ENCODE data around the gene AHNAK.
A peak's percentile ranks its signal among the peaks of the same experiment; 100 is the strongest.

AHNAK gene

GRCh38 chr11:62466444-62466843 lies 80.2 kb downstream of the AHNAK start:
- Histone ChIP-seq H4K20me1 (ENCODE audit: insufficient read depth) (no peaks in the 10 kb centered on the region), H3K4me1 (ENCODE audit: low read depth, poor library complexity, severe bottlenecking) (peaks cover 74% of the 10 kb centered on the region), H3K79me2 (ENCODE audit: insufficient read depth, low read depth) (no peaks in the 10 kb centered on the region), H3K4me2 (no peak overlapping the region; the same call in 1 of the 2 replicates), H3K4me3 (IDR thresholded peaks at IDR 0.05; ENCODE audit: insufficient read depth, low read depth, low read length) (no peak overlapping the region), H3K36me3 (ENCODE audit: insufficient read depth) (no peaks in the 10 kb centered on the region), H3K27ac (no peak overlapping the region), H3K9ac (no peak overlapping the region), H3K27me3 (ENCODE audit: insufficient read depth, low read depth) (no peaks in the 10 kb centered on the region), H2AFZ (ENCODE audit: low read depth) (no peak overlapping the region)
- no peak for TF ChIP-seq CTCF (conservative IDR thresholded peaks at IDR 0.05; ENCODE audit: low read depth, low read length)

- Histone ChIP-seq H3K36me3 (ENCODE audit: insufficient read depth) (no peaks in the 10 kb centered on the region), H3K27ac (peak overlapping the region; percentile 88; the same call in 1 of the 2 replicates), H3K9ac (no peak overlapping the region), H2AFZ (ENCODE audit: low read depth) (no peak overlapping the region), H3K4me2 (peak overlapping the region; percentile 81; the same call in 1 of the 2 replicates), H3K4me1 (ENCODE audit: low read depth, poor library complexity, severe bottlenecking) (peaks cover 87% of the 10 kb centered on the region), H3K79me2 (ENCODE audit: insufficient read depth, low read depth) (no peaks in the 10 kb centered on the region), H3K4me3 (IDR thresholded peaks at IDR 0.05; ENCODE audit: insufficient read depth, low read depth, low read length) (no peak overlapping the region), H4K20me1 (ENCODE audit: insufficient read depth) (no peaks in the 10 kb centered on the region), H3K27me3 (ENCODE audit: insufficient read depth, low read depth) (no peaks in the 10 kb centered on the region)
- TF ChIP-seq CTCF (conservative IDR thresholded peaks at IDR 0.05; ENCODE audit: low read depth, low read length) = no peak
Measured at GRCh38 chr11:62464655-62465054, 82.0 kb downstream of the AHNAK start.

GRCh38 chr11:62463121-62463542 lies 83.5 kb downstream of the AHNAK start:
- H3K9ac ChIP-seq = peak overlapping the region; percentile 36
- H3K27ac ChIP-seq = peak overlapping the region; percentile 88
- no peaks in the 10 kb centered on the region for H4K20me1 ChIP-seq (ENCODE audit: insufficient read depth)
- H3K36me3 ChIP-seq (ENCODE audit: insufficient read depth) = no peaks in the 10 kb centered on the region
- H3K79me2 ChIP-seq (ENCODE audit: insufficient read depth, low read depth) = no peaks in the 10 kb centered on the region
- peak overlapping the region; percentile 60; the same call in 1 of the 2 replicates for H2AFZ ChIP-seq (ENCODE audit: low read depth)
- TF ChIP-seq CTCF (conservative IDR thresholded peaks at IDR 0.05; ENCODE audit: low read depth, low read length) = no peak
- peak overlapping the region; percentile 81 for H3K4me2 ChIP-seq
- H3K4me3 ChIP-seq (IDR thresholded peaks at IDR 0.05; ENCODE audit: insufficient read depth, low read depth, low read length) = no peak overlapping the region
- H3K4me1 ChIP-seq (ENCODE audit: low read depth, poor library complexity, severe bottlenecking) = peaks cover 87% of the 10 kb centered on the region
- no peaks in the 10 kb centered on the region for H3K27me3 ChIP-seq (ENCODE audit: insufficient read depth, low read depth)

GRCh38 chr11:62462508-62462892 lies 84.1 kb downstream of the AHNAK start:
- H3K27ac ChIP-seq = peak overlapping the region; percentile 88
- H3K9ac ChIP-seq = peak overlapping the region; percentile 36
- no peaks in the 10 kb centered on the region for H3K27me3 ChIP-seq (ENCODE audit: insufficient read depth, low read depth)
- H3K4me3 ChIP-seq (IDR thresholded peaks at IDR 0.05; ENCODE audit: insufficient read depth, low read depth, low read length) = no peak overlapping the region
- H3K4me2 ChIP-seq = peak overlapping the region; percentile 81
- no peak for TF ChIP-seq CTCF (conservative IDR thresholded peaks at IDR 0.05; ENCODE audit: low read depth, low read length)
- H4K20me1 ChIP-seq (ENCODE audit: insufficient read depth) = no peaks in the 10 kb centered on the region
- H3K36me3 ChIP-seq (ENCODE audit: insufficient read depth) = no peaks in the 10 kb centered on the region
- no peaks in the 10 kb centered on the region for H3K79me2 ChIP-seq (ENCODE audit: insufficient read depth, low read depth)
- H2AFZ ChIP-seq (ENCODE audit: low read depth) = peak overlapping the region; percentile 60; the same call in 1 of the 2 replicates
- H3K4me1 ChIP-seq (ENCODE audit: low read depth, poor library complexity, severe bottlenecking) = peaks cover 90% of the 10 kb centered on the region
